ENCODE measurements around the gene NEDD4.
A peak's percentile ranks its signal among the peaks of the same experiment; 100 is the strongest.
"Not testable (repeated sequence)": the region's sequence is repeated elsewhere in the genome, so short reads cannot be mapped to it uniquely, and the experiment has no call there.

The NEDD4 gene

GRCh38 chr15:55879181-55879580 is 114.2 kb downstream of the NEDD4 start:
- H3K9me3 ChIP-seq (replicated peaks; ENCODE audit: low read length), result no peaks in the 10 kb centered on the region
- peaks cover 3% of the 10 kb centered on the region for H3K4me1 ChIP-seq (ENCODE audit: control insufficient read depth, insufficient read depth, low read length)
- peaks cover 10% of the 10 kb centered on the region for H3K36me3 ChIP-seq (ENCODE audit: insufficient read depth, low read length)
- H3K4me2 ChIP-seq (ENCODE audit: low read length), result no peak overlapping the region
- H3K27me3 ChIP-seq (ENCODE audit: control insufficient read depth, insufficient read depth, low read length), result no peaks in the 10 kb centered on the region
- no peak overlapping the region for H3K4me3 ChIP-seq (ENCODE audit: low read length)
- no peak overlapping the region for H3K9ac ChIP-seq (ENCODE audit: low read depth, low read length)

GRCh38 chr15:55873024-55873720 is 120.2 kb downstream of the NEDD4 start:
- H3K4me1 ChIP-seq (ENCODE audit: control insufficient read depth, insufficient read depth, low read length), result peaks cover 19% of the 10 kb centered on the region
- H3K4me2 ChIP-seq (ENCODE audit: low read length), result peak overlapping the region; percentile 44
- no peak overlapping the region for H3K9ac ChIP-seq (ENCODE audit: low read depth, low read length)
- no peaks in the 10 kb centered on the region for H3K9me3 ChIP-seq (replicated peaks; ENCODE audit: low read length)
- H3K27me3 ChIP-seq (ENCODE audit: control insufficient read depth, insufficient read depth, low read length), result no peaks in the 10 kb centered on the region
- H3K4me3 ChIP-seq (ENCODE audit: low read length), result peak overlapping the region; percentile 22
- H3K36me3 ChIP-seq (ENCODE audit: insufficient read depth, low read length), result peaks cover 15% of the 10 kb centered on the region

- Histone ChIP-seq H3K4me1 (ENCODE audit: control insufficient read depth, insufficient read depth, low read length) (peaks cover 19% of the 10 kb centered on the region), H3K27me3 (ENCODE audit: control insufficient read depth, insufficient read depth, low read length) (no peaks in the 10 kb centered on the region), H3K36me3 (ENCODE audit: insufficient read depth, low read length) (peaks cover 15% of the 10 kb centered on the region), H3K4me2 (ENCODE audit: low read length) (no peak overlapping the region), H3K9ac (ENCODE audit: low read depth, low read length) (no peak overlapping the region), H3K4me3 (ENCODE audit: low read length) (no peak overlapping the region), H3K9me3 (replicated peaks; ENCODE audit: low read length) (no peaks in the 10 kb centered on the region)
Measured at GRCh38 chr15:55872471-55872870, 120.9 kb downstream of the NEDD4 start.

- Histone ChIP-seq H3K4me2 (ENCODE audit: low read length) (no peak overlapping the region), H3K27me3 (ENCODE audit: control insufficient read depth, insufficient read depth, low read length) (no peaks in the 10 kb centered on the region), H3K36me3 (ENCODE audit: insufficient read depth, low read length) (peaks cover 15% of the 10 kb centered on the region), H3K9ac (ENCODE audit: low read depth, low read length) (no peak overlapping the region), H3K4me1 (ENCODE audit: control insufficient read depth, insufficient read depth, low read length) (peaks cover 19% of the 10 kb centered on the region), H3K9me3 (replicated peaks; ENCODE audit: low read length) (no peaks in the 10 kb centered on the region), H3K4me3 (ENCODE audit: low read length) (no peak overlapping the region)
Measured at GRCh38 chr15:55869660-55870059, 123.8 kb downstream of the NEDD4 start.

GRCh38 chr15:55868707-55869106 is 124.7 kb downstream of the NEDD4 start:
- no peak overlapping the region for H3K9ac ChIP-seq (ENCODE audit: low read depth, low read length)
- H3K36me3 ChIP-seq (ENCODE audit: insufficient read depth, low read length), result peaks cover 15% of the 10 kb centered on the region
- no peaks in the 10 kb centered on the region for H3K9me3 ChIP-seq (replicated peaks; ENCODE audit: low read length)
- no peak overlapping the region for H3K4me3 ChIP-seq (ENCODE audit: low read length)
- no peaks in the 10 kb centered on the region for H3K27me3 ChIP-seq (ENCODE audit: control insufficient read depth, insufficient read depth, low read length)
- no peak overlapping the region for H3K4me2 ChIP-seq (ENCODE audit: low read length)
- H3K4me1 ChIP-seq (ENCODE audit: control insufficient read depth, insufficient read depth, low read length), result peaks cover 19% of the 10 kb centered on the region

- not testable (repeated sequence) for H3K4me2 ChIP-seq (ENCODE audit: low read length); H3K4me3 ChIP-seq (ENCODE audit: low read length); H3K27me3 ChIP-seq (ENCODE audit: control insufficient read depth, insufficient read depth, low read length); H3K9me3 ChIP-seq (replicated peaks; ENCODE audit: low read length); H3K9ac ChIP-seq (ENCODE audit: low read depth, low read length)
- Histone ChIP-seq H3K4me1 (ENCODE audit: control insufficient read depth, insufficient read depth, low read length) (peaks cover 16% of the 10 kb centered on the region), H3K36me3 (ENCODE audit: insufficient read depth, low read length) (peaks cover 15% of the 10 kb centered on the region)
Measured at GRCh38 chr15:55868291-55868690, 125.1 kb downstream of the NEDD4 start.

- Histone ChIP-seq H3K4me1 (ENCODE audit: control insufficient read depth, insufficient read depth, low read length) (peaks cover 3% of the 10 kb centered on the region), H3K27me3 (ENCODE audit: control insufficient read depth, insufficient read depth, low read length) (no peaks in the 10 kb centered on the region), H3K9ac (ENCODE audit: low read depth, low read length) (no peak overlapping the region), H3K9me3 (replicated peaks; ENCODE audit: low read length) (no peaks in the 10 kb centered on the region), H3K36me3 (ENCODE audit: insufficient read depth, low read length) (peaks cover 41% of the 10 kb centered on the region), H3K4me3 (ENCODE audit: low read length) (no peak overlapping the region), H3K4me2 (ENCODE audit: low read length) (no peak overlapping the region)
Measured at GRCh38 chr15:55863911-55864310, 129.5 kb downstream of the NEDD4 start.

- Histone ChIP-seq H3K27me3 (ENCODE audit: control insufficient read depth, insufficient read depth, low read length) (no peaks in the 10 kb centered on the region), H3K9ac (ENCODE audit: low read depth, low read length) (no peak overlapping the region), H3K9me3 (replicated peaks; ENCODE audit: low read length) (no peaks in the 10 kb centered on the region), H3K36me3 (ENCODE audit: insufficient read depth, low read length) (peaks cover 50% of the 10 kb centered on the region), H3K4me2 (ENCODE audit: low read length) (no peak overlapping the region), H3K4me3 (ENCODE audit: low read length) (no peak overlapping the region), H3K4me1 (ENCODE audit: control insufficient read depth, insufficient read depth, low read length) (no peaks in the 10 kb centered on the region)
Measured at GRCh38 chr15:55861115-55861514, 132.3 kb downstream of the NEDD4 start.

- Histone ChIP-seq H3K9me3 (replicated peaks; ENCODE audit: low read length) (no peaks in the 10 kb centered on the region), H3K9ac (ENCODE audit: low read depth, low read length) (no peak overlapping the region), H3K36me3 (ENCODE audit: insufficient read depth, low read length) (peaks cover 56% of the 10 kb centered on the region)
Measured at GRCh38 chr15:55860468-55860867, 132.9 kb downstream of the NEDD4 start.

GRCh38 chr15:55859681-55860080 is 133.7 kb downstream of the NEDD4 start:
- Histone ChIP-seq H3K9me3 (replicated peaks; ENCODE audit: low read length) (no peaks in the 10 kb centered on the region), H3K4me1 (ENCODE audit: control insufficient read depth, insufficient read depth, low read length) (no peaks in the 10 kb centered on the region), H3K4me3 (ENCODE audit: low read length) (no peak overlapping the region), H3K27me3 (ENCODE audit: control insufficient read depth, insufficient read depth, low read length) (no peaks in the 10 kb centered on the region), H3K4me2 (ENCODE audit: low read length) (no peak overlapping the region), H3K36me3 (ENCODE audit: insufficient read depth, low read length) (peaks cover 64% of the 10 kb centered on the region), H3K9ac (ENCODE audit: low read depth, low read length) (no peak overlapping the region)

More at GRCh38 chr15:55860468-55860867, 132.9 kb downstream of the NEDD4 start:
- Histone ChIP-seq H3K4me2 (ENCODE audit: low read length) (no peak overlapping the region), H3K4me3 (ENCODE audit: low read length) (no peak overlapping the region), H3K27me3 (ENCODE audit: control insufficient read depth, insufficient read depth, low read length) (no peaks in the 10 kb centered on the region), H3K4me1 (ENCODE audit: control insufficient read depth, insufficient read depth, low read length) (no peaks in the 10 kb centered on the region)

GRCh38 chr15:55858661-55859060 is 134.8 kb downstream of the NEDD4 start:
- Histone ChIP-seq H3K4me1 (ENCODE audit: control insufficient read depth, insufficient read depth, low read length) (no peaks in the 10 kb centered on the region), H3K4me3 (ENCODE audit: low read length) (no peak overlapping the region), H3K36me3 (ENCODE audit: insufficient read depth, low read length) (peaks cover 71% of the 10 kb centered on the region), H3K4me2 (ENCODE audit: low read length) (no peak overlapping the region), H3K9me3 (replicated peaks; ENCODE audit: low read length) (no peaks in the 10 kb centered on the region), H3K27me3 (ENCODE audit: control insufficient read depth, insufficient read depth, low read length) (no peaks in the 10 kb centered on the region), H3K9ac (ENCODE audit: low read depth, low read length) (no peak overlapping the region)

GRCh38 chr15:55856506-55857164 is 136.8 kb downstream of the NEDD4 start:
- H3K36me3 ChIP-seq (ENCODE audit: insufficient read depth, low read length), result peaks cover 68% of the 10 kb centered on the region
- H3K27me3 ChIP-seq (ENCODE audit: control insufficient read depth, insufficient read depth, low read length), result no peaks in the 10 kb centered on the region

More at GRCh38 chr15:55856506-55857164, 136.8 kb downstream of the NEDD4 start:
- Histone ChIP-seq H3K9me3 (replicated peaks; ENCODE audit: low read length) (no peaks in the 10 kb centered on the region), H3K4me2 (ENCODE audit: low read length) (no peak overlapping the region), H3K4me1 (ENCODE audit: control insufficient read depth, insufficient read depth, low read length) (no peaks in the 10 kb centered on the region), H3K4me3 (ENCODE audit: low read length) (no peak overlapping the region), H3K9ac (ENCODE audit: low read depth, low read length) (no peak overlapping the region)
